HuH-7.5 (cell line): ENCODE data around the gene NBEAL2.

Experiments used
- DNase-seq: peaks from one replicate; pipeline ENCODE4 v3.0.0; 2011; ENCODE audit warnings: low spot score

NBEAL2 gene

DNA sequence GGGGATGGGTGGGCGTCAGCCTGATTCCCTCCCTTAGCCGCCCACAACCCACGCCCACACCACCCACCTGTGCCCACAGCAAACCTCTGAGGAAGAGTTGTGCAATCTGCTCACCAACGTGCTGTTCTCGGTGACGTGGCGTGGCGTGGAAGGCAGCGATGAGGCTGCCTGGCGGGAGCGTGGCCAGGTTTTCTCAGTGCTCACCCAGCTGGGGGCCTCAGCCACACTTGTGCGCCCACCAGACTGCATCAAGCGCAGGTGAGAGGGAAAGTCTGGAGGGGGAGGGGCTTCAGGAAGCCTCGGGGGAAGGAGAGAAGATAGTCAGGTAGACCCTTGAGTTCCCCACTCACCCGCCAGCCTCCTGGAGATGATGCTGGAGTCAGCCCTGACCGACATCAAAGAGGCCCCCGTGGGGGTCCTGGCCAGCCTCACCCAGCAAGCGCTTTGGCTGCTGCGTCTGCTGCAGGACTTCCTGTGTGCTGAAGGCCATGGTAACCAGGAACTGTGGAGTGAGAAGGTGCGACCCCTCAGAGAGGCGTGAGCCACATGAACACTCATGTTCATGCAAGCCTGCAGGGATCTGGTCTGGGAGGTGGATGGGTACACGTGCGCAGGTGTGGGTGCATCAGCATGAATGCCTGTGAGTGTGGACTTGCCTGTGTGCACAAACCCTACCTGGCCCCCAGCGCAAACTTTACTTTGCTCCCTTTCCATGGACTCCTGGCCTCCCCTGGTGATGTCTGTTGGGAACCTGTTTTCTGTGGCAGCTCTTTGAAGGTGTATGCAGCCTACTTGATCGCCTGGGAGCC, 21.7 kb downstream of the NBEAL2 start:
- no peak for DNase-seq

DNA sequence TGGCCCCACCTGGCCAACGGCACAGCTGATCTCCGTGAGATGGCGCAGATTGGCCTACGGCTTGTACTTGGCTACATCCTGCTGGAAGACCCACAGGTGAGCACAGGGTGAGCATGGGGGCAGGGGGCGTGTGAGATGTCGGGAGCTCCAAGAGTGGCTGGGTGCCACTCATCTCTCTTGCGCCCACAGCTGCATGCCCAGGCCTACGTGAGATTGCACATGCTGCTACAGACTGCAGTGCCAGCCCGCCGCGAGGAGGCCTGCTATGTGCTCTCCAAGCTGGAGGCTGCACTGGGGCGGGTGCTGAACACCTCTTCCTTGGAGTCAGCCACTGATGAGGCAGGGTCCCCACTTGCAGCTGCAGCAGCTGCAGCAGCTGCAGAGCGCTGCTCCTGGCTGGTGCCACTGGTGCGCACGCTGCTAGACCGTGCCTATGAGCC, 22.3 kb downstream of the NBEAL2 start:
- no peak for DNase-seq

DNA sequence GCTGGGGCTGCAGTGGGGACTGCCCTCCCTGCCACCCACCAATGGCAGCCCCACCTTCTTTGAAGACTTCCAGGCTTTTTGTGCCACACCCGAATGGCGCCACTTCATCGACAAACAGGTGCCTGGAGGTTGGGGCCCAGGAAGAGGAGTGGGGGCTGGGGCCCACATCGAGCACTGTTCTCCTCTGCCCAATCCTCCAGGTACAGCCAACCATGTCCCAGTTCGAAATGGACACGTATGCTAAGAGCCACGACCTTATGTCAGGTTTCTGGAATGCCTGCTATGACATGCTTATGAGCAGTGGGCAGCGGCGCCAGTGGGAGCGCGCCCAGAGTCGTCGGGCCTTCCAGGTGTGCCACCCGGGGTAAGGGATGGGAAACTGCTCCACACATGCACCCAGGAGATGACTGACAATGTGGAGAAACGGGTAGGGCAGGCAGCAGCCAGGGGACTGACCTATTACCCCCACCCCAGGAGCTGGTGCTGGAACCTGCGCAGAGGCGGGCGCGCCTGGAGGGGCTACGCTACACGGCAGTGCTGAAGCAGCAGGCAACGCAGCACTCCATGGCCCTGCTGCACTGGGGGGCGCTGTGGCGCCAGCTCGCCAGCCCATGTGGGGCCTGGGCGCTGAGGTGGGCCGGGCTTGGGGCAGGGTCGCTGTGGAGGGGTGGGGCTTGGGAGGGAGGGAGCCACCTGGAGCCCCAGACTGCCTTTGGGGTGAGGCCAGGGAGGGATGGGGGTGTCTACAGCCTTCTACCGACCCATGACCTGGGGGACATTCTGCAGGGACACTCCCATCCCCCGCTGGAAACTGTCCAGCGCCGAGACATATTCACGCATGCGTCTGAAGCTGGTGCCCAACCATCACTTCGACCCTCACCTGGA, 22.9 kb downstream of the NBEAL2 start:
- no peak for DNase-seq

DNA sequence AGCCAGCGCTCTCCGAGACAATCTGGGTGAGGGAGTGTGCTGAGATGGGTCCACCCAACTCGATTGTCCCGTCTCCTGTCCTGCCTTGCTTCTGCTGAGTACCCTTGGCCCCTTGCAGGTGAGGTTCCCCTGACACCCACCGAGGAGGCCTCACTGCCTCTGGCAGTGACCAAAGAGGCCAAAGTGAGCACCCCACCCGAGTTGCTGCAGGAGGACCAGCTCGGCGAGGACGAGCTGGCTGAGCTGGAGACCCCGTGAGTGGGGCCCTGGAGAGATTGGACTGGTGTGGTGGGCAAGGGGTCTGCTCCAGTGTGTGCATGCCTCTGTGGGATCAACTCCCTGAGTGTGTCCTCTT, 23.6 kb downstream of the NBEAL2 start:
- no peak for DNase-seq

DNA sequence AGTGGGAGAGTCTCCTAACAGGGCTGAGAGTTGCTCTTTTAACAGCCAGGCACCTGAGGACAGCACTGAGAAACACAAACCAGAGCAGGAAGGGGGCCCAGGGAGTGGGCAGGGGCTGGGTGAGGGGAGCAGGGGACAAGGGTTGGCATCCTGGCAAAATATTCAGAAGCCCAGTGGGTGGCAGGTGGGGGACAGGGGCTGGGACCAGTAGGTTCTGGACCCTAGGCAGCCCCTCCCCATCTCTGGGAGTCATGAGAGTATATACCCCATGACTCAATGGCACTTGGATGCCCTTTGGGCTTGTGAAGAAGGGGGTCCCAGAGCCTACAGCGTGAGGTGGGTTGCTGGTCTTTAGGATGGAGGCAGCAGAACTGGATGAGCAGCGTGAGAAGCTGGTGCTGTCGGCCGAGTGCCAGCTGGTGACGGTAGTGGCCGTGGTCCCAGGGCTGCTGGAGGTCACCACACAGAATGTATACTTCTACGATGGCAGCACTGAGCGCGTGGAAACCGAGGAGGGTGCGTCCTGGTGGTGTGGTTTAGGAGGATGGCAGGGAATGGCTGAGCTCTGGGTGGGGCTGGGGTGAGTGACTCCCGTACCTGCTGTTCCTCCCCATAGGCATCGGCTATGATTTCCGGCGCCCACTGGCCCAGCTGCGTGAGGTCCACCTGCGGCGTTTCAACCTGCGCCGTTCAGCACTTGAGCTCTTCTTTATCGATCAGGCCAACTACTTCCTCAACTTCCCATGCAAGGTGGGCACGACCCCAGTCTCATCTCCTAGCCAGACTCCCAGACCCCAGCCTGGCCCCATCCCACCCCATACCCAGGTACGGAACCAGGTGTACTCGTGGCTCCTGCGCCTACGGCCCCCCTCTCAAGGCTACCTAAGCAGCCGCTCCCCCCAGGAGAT, 24.2 kb downstream of the NBEAL2 start:
- DNase-seq = no peak

DNA sequence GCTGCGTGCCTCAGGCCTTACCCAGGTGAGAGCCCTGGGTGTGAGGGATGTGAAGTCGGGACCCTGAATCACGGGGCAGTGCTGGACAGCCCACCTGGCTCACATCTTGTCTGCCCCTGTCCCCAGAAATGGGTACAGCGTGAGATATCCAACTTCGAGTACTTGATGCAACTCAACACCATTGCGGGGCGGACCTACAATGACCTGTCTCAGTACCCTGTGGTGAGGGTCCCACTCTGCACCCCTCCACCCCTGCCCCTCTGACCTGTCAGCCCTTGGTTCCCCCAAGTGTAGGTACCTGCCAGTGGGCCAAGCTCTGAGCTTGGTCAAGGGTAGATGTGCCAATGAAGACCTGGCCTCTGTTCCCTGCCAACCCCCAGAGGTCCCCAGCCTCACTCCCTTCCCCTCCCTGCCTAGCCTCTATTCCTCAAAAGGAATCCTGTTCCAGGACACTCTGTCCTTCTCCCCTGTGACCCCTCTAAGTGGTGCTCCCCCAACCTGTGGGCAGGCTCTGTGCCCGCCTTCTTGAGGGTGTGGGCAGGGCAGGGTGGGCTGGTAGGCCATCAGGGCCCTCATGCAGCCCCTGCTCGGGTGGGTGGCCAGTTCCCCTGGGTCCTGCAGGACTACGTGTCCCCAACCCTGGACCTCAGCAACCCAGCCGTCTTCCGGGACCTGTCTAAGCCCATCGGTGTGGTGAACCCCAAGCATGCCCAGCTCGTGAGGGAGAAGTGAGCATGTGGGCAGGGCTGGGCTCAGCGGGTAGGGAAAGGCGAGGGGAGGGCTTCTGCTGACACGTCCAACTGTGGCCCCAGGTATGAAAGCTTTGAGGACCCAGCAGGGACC, 25.1 kb downstream of the NBEAL2 start:
- DNase-seq = no peak

DNA sequence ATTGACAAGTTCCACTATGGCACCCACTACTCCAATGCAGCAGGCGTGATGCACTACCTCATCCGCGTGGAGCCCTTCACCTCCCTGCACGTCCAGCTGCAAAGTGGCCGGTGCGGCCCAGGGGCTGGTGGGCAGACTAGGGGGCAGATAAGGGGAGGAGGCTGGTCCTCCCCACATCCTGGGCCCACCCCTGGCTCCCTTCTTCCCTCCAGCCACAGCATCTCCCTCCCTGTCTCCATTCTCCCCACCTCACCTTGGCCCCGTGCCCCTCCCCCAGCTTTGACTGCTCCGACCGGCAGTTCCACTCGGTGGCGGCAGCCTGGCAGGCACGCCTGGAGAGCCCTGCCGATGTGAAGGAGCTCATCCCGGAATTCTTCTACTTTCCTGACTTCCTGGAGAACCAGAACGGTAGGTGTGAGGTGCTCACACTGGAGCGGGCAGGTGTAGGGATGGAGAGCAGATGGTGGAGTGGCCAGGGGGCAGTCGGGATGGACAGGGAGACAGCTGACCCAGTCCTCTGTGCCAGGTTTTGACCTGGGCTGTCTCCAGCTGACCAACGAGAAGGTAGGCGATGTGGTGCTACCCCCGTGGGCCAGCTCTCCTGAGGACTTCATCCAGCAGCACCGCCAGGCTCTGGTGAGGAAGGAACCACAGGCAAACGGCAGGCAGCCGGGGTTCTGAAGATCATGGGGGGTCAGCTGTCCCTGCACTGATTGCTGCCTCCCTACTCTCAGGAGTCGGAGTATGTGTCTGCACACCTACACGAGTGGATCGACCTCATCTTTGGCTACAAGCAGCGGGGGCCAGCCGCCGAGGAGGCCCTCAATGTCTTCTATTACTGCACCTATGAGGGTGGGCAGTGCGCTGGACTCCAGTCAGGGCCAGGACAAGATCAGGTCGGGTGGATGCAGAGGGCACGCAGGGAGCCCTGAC, 26.0 kb downstream of the NBEAL2 start:
- DNase-seq = peak; percentile 4

DNA sequence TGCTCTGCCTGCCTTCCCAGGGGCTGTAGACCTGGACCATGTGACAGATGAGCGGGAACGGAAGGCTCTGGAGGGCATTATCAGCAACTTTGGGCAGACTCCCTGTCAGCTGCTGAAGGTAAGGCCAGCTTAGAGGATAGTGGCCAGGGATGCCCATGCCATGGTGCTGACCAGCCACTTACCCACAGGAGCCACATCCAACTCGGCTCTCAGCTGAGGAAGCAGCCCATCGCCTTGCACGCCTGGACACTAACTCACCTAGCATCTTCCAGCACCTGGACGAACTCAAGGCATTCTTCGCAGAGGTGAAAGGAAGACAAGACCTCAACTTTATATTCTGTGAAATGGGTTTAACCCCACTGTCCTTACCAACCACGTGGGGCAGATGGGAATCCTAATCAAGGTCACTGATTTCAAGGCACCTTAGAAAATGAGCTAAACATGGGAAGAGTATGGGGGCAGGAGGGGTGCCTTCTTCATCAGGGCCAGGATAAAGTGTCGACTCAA, 26.7 kb downstream of the NBEAL2 start:
- peak; percentile 9 for DNase-seq

DNA sequence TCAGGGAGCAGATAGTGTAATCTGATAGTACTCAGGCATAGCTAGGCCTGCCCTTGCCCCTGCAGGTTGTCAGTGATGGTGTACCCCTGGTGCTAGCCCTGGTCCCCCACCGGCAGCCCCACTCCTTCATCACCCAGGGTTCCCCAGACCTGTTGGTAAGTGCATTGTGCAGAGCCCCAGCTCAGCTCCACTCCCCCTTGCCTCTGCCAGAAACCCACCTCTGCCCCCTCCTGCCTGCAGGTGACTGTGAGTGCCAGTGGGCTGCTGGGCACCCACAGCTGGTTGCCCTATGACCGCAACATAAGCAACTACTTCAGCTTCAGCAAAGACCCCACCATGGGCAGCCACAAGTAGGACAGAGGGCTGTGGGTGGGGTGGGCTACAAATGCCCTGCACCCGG, 27.5 kb downstream of the NBEAL2 start:
- DNase-seq = peak; percentile 8

DNA sequence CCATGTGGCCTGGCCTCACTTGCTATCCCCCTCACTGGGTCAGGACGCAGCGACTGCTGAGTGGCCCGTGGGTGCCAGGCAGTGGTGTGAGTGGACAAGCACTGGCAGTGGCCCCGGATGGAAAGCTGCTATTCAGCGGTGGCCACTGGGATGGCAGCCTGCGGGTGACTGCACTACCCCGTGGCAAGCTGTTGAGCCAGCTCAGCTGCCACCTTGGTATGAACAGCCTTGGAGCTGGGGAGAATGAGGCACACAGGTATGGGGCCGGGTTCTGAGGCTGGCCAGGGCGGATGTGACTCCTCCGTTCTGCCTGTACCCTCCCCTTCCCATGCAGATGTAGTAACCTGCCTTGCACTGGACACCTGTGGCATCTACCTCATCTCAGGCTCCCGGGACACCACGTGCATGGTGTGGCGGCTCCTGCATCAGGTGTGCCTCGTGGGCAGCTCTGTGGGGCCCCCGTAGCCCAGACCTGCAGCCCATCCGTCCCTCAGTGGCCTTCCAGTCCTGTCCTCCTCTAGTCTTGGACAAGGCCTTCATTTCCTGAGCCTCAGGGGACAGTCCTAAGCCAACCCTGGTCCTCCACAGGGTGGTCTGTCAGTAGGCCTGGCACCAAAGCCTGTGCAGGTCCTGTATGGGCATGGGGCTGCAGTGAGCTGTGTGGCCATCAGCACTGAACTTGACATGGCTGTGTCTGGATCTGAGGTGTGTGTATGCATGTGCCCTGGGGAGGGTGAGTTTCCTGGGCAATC, 28.2 kb downstream of the NBEAL2 start:
- peak; percentile 9 for DNase-seq

DNA sequence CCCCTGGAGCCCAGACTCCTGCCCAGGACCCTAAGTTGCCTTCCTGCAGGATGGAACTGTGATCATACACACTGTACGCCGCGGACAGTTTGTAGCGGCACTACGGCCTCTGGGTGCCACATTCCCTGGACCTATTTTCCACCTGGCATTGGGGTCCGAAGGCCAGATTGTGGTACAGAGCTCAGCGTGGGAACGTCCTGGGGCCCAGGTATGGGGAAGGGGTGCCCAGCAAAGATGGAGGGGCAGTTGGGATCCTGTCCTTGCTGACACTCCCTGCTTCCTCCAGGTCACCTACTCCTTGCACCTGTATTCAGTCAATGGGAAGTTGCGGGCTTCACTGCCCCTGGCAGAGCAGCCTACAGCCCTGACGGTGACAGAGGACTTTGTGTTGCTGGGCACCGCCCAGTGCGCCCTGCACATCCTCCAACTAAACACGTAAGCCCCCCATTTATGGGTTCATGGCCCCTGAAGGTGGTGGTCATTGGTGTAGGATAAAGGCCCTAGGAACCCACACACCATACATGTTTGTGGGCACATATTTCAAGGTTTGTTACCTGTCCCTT, 28.8 kb downstream of the NBEAL2 start:
- peak; percentile 12 for DNase-seq

DNA sequence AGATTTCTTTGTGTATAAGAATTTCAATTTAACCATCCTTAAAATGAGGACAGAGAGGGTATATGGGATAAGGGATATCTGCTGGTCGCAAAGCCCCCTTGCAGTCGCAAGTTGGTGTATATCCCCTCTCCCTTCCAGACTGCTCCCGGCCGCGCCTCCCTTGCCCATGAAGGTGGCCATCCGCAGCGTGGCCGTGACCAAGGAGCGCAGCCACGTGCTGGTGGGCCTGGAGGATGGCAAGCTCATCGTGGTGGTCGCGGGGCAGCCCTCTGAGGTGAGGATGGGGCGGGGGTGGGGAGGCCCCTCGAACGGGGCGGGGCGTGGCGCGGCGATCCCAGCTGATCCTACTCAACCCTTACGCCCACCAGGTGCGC, 29.4 kb downstream of the NBEAL2 start:
- DNase-seq = peak; percentile 22

DNA sequence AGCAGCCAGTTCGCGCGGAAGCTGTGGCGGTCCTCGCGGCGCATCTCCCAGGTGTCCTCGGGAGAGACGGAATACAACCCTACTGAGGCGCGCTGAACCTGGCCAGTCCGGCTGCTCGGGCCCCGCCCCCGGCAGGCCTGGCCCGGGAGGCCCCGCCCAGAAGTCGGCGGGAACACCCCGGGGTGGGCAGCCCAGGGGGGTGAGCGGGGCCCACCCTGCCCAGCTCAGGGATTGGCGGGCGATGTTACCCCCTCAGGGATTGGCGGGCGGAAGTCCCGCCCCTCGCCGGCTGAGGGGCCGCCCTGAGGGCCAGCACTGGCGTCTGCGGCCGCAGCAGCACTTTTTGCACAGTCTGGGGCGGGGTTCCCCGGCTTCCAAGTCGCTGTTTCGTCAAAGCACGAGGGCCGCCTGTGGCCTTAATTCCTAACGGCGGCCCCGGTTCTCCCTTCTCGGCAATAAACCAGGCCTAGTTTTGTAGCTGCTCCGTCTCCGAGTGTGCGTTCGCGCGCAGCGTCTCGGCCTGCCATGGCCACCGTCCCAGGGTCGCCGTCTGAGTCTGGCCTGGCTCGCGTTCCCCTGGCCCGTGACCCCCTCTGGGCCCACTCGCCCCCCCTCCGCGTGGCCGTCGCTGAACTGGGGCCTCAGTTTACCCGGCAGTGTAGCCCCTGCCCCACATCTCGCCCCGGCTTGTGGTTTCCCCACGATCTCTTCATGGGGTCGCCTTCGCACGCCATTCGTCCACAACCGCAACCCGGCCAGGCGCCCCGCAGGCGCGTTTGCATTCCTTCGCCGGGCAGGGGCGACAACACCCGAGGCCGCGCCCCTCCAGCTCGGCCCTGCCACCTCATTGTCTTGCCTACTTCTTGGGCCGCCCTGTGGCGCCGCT, 30.0 kb downstream of the NBEAL2 start:
- peak; percentile 98 for DNase-seq

DNA sequence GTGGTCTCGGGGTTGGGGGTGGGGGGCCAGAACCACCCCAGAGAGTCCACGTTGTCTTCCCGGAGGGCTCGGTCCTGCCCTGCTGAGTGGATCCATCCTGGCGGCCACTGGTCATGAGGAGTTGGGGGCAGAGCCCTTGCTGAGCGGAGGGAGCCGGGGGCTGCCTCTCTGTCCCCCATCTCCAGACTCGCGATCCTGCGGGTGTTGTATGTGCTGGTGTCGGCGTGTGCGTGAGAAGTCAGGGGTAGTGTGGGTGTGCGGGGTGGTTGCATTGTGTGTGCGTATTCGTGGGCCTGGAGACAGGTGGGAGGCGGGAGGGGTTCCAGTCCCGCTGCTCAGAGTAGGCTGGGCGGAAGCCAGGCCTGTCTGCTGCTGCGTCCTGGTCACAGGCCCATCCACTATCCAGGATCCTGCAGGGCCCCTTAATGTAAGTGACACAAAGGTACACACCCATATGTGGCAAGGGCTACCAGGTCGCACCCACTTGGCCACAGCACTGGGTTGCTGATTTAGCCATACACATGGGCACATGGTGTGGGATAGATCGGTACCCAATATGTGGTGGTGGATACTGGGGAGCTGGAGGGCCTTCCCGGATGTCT, 30.7 kb downstream of the NBEAL2 start:
- peak; percentile 9 for DNase-seq

DNA sequence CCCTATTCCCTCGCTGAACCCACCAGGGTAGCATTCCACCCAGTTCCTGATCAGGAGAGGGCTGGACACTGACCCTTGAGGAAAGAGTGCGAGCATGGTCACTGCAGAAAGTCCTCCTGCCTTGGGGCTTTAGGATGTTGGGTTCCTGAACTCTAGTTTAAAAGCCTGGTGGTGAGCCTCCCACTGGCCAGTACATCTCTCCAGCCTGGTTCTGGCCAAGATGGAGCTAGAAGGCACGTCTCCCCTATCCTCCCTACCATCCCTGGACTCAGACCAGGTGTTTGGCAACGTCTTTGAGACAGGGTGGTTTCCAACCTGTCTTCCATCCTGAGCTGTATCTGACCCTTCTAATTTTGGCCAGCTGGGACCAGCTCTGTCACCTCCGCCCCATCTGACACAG, 31.4 kb downstream of the NBEAL2 start:
- DNase-seq = peak; percentile 8

DNA sequence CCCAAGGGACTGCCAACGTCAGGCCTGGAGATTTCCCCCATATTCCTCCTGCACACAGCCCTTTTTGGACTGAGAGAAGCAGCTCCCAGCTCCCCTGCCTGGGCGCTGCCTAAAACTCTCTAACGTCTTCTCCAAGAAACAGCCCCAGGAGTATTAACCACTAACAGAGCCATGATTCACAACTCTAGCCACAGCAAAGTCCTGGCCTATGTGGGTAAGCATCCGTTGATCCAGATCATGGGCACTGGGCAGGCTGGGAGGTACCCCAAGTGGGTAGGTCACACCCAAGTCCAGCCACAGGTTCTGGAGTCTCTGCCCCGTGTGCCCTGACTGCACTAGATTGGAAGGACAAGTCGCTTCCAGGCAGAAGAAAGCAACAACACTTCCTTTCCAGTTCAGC, 31.9 kb downstream of the NBEAL2 start:
- no peak for DNase-seq
